ENCODE data around the gene RBM14.
"Not testable (repeated sequence)": the region's sequence is repeated elsewhere in the genome, so short reads cannot be mapped to it uniquely, and the experiment has no call there.

- TF ChIP-seq CTCF (IDR thresholded peaks at IDR 0.05; ENCODE audit: low read depth, low read length, poor library complexity, severe bottlenecking); EZH2phosphoT487 (IDR thresholded peaks at IDR 0.05; ENCODE audit: borderline replicate concordance, low read length): not testable (repeated sequence)
Observed at GRCh38 chr11:66589315-66589714, 27.1 kb upstream of the RBM14 start.

Data from DOHH2 (cell line).